ENCODE data around the gene ISX. TPM values are rescaled to one million over a fixed set of nuclear protein-coding genes. Genes with fewer than 3 reads are reported as not detected.

ISX gene
- total RNA-seq, 1 experiment from 2014 or later: not detected

DNA sequence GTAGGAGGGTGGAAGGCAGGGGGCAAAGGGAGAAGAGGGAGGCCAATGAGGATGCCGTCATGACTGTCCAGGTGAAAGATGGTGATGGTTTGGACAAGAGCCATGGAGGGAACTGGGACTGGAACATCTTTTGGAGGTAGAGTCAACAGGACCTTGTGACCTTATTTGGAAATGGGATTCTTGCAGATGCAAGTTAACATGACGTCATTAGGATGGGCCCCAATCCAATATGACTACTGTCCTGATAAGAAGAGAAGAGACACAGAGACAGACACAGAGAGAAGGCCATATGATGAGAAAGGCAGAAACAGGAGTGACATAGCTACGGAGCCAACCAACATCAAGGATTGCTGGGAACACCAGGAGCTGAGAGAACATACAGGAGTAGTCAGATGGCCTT, 31.0 kb upstream of the ISX start:
- ATAC-seq (no peak), DNase-seq (ENCODE audit: low spot score) (no peak)
- CTCF ChIA-PET: interaction anchor here (1.0 to 4.0 kb wide), 6 partner anchors 9 to 196 kb away, joined by 3 to 29 read pairs (median 5); no protein-coding TSS in a partner anchor
- TF ChIP-seq SP1 (CRISPR knock-in tag; conservative IDR thresholded peaks at IDR 0.05) (no peak), NR2C2 (CRISPR knock-in tag; IDR thresholded peaks at IDR 0.05) (no peak), JAZF1 (CRISPR knock-in tag; IDR thresholded peaks at IDR 0.05) (no peak), ZNF317 (CRISPR knock-in tag; IDR thresholded peaks at IDR 0.05; ENCODE audit: borderline replicate concordance, low read depth) (no peak), SMAD3 (CRISPR knock-in tag; IDR thresholded peaks at IDR 0.05; ENCODE audit: borderline replicate concordance) (no peak), ZNF396 (CRISPR knock-in tag; IDR thresholded peaks at IDR 0.05; ENCODE audit: borderline replicate concordance) (no peak), ZBTB21 (CRISPR knock-in tag; IDR thresholded peaks at IDR 0.05; ENCODE audit: borderline replicate concordance) (no peak), ESRRA (CRISPR knock-in tag; IDR thresholded peaks at IDR 0.05; ENCODE audit: borderline replicate concordance) (no peak), TP53 (CRISPR knock-in tag; IDR thresholded peaks at IDR 0.05) (no peak), ZNF671 (CRISPR knock-in tag; IDR thresholded peaks at IDR 0.05) (no peak), CBFB (CRISPR knock-in tag; IDR thresholded peaks at IDR 0.05; ENCODE audit: low read depth) (no peak), ZNF138 (CRISPR knock-in tag; conservative IDR thresholded peaks at IDR 0.05) (no peak)
- TF ChIP-seq, protein P1, sequence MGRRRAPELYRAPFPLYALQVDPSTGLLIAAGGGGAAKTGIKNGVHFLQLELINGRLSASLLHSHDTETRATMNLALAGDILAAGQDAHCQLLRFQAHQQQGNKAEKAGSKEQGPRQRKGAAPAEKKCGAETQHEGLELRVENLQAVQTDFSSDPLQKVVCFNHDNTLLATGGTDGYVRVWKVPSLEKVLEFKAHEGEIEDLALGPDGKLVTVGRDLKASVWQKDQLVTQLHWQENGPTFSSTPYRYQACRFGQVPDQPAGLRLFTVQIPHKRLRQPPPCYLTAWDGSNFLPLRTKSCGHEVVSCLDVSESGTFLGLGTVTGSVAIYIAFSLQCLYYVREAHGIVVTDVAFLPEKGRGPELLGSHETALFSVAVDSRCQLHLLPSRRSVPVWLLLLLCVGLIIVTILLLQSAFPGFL (CRISPR knock-in tag; IDR thresholded peaks at IDR 0.05; ENCODE audit: borderline replicate concordance): no peak
- TF ChIP-seq, protein P2, sequence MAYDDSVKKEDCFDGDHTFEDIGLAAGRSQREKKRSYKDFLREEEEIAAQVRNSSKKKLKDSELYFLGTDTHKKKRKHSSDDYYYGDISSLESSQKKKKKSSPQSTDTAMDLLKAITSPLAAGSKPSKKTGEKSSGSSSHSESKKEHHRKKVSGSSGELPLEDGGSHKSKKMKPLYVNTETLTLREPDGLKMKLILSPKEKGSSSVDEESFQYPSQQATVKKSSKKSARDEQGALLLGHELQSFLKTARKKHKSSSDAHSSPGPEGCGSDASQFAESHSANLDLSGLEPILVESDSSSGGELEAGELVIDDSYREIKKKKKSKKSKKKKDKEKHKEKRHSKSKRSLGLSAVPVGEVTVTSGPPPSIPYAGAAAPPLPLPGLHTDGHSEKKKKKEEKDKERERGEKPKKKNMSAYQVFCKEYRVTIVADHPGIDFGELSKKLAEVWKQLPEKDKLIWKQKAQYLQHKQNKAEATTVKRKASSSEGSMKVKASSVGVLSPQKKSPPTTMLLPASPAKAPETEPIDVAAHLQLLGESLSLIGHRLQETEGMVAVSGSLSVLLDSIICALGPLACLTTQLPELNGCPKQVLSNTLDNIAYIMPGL (CRISPR knock-in tag; IDR thresholded peaks at IDR 0.05): no peak
- TF ChIP-seq, protein P3, sequence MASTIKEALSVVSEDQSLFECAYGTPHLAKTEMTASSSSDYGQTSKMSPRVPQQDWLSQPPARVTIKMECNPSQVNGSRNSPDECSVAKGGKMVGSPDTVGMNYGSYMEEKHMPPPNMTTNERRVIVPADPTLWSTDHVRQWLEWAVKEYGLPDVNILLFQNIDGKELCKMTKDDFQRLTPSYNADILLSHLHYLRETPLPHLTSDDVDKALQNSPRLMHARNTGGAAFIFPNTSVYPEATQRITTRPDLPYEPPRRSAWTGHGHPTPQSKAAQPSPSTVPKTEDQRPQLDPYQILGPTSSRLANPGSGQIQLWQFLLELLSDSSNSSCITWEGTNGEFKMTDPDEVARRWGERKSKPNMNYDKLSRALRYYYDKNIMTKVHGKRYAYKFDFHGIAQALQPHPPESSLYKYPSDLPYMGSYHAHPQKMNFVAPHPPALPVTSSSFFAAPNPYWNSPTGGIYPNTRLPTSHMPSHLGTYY (CRISPR knock-in tag; IDR thresholded peaks at IDR 0.05): no peak
- TF ChIP-seq, protein P4, sequence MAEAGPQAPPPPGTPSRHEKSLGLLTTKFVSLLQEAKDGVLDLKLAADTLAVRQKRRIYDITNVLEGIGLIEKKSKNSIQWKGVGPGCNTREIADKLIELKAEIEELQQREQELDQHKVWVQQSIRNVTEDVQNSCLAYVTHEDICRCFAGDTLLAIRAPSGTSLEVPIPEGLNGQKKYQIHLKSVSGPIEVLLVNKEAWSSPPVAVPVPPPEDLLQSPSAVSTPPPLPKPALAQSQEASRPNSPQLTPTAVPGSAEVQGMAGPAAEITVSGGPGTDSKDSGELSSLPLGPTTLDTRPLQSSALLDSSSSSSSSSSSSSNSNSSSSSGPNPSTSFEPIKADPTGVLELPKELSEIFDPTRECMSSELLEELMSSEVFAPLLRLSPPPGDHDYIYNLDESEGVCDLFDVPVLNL (CRISPR knock-in tag; IDR thresholded peaks at IDR 0.05; ENCODE audit: borderline replicate concordance, low read depth): no peak
- TF ChIP-seq, protein P5, sequence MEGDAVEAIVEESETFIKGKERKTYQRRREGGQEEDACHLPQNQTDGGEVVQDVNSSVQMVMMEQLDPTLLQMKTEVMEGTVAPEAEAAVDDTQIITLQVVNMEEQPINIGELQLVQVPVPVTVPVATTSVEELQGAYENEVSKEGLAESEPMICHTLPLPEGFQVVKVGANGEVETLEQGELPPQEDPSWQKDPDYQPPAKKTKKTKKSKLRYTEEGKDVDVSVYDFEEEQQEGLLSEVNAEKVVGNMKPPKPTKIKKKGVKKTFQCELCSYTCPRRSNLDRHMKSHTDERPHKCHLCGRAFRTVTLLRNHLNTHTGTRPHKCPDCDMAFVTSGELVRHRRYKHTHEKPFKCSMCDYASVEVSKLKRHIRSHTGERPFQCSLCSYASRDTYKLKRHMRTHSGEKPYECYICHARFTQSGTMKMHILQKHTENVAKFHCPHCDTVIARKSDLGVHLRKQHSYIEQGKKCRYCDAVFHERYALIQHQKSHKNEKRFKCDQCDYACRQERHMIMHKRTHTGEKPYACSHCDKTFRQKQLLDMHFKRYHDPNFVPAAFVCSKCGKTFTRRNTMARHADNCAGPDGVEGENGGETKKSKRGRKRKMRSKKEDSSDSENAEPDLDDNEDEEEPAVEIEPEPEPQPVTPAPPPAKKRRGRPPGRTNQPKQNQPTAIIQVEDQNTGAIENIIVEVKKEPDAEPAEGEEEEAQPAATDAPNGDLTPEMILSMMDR (IDR thresholded peaks at IDR 0.05): no peak
- TF ChIP-seq, protein P6, sequence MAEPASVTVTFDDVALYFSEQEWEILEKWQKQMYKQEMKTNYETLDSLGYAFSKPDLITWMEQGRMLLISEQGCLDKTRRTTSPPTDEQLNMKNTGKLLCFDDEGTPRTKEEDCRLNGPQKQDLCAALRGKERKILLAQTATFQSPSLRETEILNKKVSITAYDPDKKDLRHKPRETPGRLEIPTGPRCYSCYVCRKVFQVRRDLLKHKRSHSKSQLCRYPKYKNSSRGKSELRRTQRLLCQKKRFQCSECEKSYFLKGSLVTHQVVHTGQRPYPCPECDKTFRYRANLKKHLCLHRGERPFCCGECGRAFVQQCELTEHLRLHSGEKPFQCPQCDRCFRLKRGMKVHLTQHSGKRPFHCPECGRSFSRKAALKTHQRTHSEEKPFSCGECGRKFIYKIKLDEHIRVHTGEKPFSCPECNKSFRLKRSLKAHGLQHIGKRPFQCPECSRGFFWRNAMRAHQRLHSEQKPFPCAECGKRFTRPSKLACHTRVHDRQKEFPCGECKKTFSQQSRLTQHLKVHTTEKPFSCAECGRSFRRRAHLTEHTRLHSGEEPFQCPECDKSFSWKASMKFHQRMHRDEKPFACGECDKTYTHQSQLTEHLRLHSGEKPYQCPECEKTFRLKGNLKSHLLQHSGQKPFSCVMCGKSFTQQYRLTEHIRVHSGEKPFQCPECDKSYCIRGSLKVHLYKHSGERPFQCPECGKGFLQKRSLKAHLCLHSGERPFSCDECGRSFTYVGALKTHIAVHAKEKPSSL (CRISPR knock-in tag; conservative IDR thresholded peaks at IDR 0.05): no peak
- H3K27ac Mint-ChIP-seq: no peak overlapping the region
- no peaks in the 10 kb centered on the region for H3K36me3 Mint-ChIP-seq
- no peaks in the 10 kb centered on the region for H3K27me3 Mint-ChIP-seq (ENCODE audit: low read depth)
- peaks cover 13% of the 10 kb centered on the region for H3K4me1 Mint-ChIP-seq
- H3K9me3 Mint-ChIP-seq: no peaks in the 10 kb centered on the region
- POLR2A ChIA-PET: no interaction called here
- H3K4me3 Mint-ChIP-seq: no peak overlapping the region

Measured in WTC11 (cell line).